HG03103 (cell line): ENCODE measurements around the gene ARID1B.

Experiments
- ATAC-seq: cut with Tn5 transposase; IDR thresholded peaks from one replicate; pipeline ENCODE4 v1.9.1; 2021; ENCODE audit warnings: low read depth; ENCODE audit not compliant: unreplicated experiment

Gene ARID1B

GRCh38 chr6:157089258-157089657 is 312.1 kb downstream of the ARID1B start:
- ATAC-seq: no peak

DNA sequence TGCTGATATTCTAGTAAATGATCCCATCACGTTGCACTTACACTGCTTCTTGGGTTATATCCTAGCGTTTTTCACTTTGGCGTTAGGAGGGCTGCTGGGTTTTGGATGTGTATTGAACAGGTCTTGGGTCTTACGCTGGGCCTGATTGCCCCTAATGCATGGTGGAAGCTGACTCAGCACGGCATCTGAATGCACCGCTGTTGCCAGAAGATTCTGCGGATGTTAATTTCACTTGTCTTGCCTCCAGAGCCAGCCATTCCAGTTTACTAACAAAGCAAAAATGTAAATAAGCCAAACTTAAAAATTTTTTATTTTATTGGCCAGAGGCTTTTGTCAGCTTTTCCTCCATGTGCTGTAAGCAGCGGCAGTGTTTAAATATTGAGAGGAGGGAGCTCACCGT is 312.7 kb downstream of the ARID1B start:
- ATAC-seq: no peak

GRCh38 chr6:157090736-157091135 is 313.6 kb downstream of the ARID1B start:
- ATAC-seq: no peak

GRCh38 chr6:157091243-157091642 is 314.1 kb downstream of the ARID1B start:
- no peak for ATAC-seq

DNA sequence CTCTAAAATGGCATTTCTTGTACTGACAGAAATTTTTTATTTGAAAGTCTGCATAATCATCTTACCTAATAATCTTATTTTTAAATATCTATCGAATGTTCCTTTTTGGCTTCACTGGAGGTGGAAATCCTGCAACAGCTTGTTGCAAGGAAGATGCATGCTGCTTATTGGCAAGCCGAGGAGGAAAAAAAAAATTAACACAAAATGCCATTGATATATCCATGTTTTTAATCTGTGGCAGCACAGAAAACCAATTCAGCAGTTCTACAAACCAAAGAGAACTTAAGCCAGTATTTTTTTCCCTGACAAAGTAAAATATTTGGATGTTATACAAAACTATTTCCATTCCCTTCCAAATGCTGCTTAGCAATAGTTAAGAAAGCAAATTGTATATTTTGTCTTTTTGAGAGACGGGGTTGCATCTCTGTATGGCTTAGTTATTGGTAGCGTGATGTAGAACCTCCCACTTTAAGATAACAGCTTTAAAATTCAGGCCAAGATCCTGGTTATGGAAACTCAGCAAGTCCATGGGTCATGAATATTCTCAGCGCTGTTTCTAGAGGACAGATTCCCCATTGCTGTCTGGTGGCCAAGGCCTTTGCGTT is 314.8 kb downstream of the ARID1B start:
- ATAC-seq: no peak

- ATAC-seq: no peak
Measured at GRCh38 chr6:157092736-157093135, 315.6 kb downstream of the ARID1B start.

DNA sequence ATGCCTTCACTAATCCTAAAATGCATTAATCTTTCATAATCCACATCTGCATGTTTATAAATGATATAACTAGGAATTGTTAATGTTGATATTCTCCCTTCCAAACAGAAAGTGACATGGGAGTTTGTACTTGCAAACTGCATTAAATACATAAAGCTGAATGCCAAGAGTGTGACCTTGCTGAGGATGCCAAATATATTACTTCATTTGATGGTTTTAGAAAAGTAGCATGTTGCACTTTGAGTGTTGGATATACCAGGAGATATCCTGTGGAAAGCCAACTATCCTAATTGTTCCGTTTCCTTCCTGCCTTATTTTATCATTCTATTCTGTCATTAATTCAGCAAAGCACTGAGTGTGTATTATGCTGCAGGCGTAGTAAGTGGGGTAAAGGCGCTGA is 316.4 kb downstream of the ARID1B start:
- no peak for ATAC-seq

- peak; percentile 67 for ATAC-seq
Measured at GRCh38 chr6:157094038-157094437, 316.9 kb downstream of the ARID1B start.

DNA sequence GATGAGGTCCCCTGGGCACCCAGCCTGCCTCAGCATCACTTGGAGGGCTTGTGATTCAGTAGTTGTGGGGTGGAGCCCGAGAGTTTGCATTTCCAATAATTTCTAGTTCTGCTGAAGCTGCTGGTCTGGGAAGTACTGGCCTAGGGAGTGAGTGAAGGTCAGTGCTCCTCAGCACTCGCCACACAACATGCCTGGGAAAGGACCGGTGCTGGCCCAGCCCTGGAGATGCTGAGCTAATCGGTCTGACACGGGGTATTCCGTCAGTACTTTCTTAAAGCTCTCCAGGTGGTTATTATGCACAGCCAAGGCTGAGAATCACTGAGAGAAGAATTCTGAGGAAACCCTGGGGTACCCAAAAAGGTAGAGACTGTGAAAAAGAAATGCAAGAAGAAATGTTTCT is 317.9 kb downstream of the ARID1B start:
- no peak for ATAC-seq

DNA sequence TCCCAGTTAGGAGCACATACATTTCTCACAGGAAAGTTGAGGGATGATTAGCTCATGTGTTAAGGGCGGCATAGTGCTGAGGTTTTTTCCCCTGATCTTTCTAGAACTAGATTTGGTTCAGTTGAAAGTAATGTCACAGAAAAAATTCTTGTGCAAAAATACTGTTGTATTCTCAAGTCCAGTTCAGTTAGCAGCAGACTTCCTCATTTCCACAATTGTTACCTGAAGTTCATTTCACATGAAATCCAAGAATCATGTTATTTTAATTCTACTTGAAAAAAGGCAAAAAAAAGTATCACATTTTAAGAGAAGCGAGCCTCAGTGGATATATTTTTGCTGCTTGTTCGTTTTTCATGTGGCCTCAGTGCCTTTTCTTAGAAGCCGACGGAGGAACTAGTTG is 318.4 kb downstream of the ARID1B start:
- no peak for ATAC-seq

GRCh38 chr6:157096105-157096504 is 318.9 kb downstream of the ARID1B start:
- ATAC-seq: no peak

DNA sequence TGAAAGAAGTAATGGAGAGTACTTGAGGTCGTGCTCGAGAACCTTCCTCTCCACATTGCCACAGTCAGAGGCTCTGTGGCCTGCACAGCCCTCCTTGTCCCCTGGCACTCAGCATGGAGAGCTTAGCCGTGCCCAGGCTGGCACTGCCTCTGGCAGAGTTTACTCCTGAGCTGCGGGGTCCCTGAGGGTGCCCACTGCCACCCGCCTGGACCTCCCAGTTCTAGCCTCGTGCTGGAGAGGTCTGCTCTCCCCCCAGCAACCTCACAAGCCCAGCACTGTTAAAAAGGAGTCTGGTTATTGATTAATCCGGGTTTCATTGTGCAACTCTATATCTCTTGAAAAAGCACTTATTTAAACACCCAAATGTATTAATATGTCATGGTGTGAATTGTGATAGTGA is 319.3 kb downstream of the ARID1B start:
- ATAC-seq: no peak

GRCh38 chr6:157097255-157097955 is 320.2 kb downstream of the ARID1B start:
- ATAC-seq: no peak

GRCh38 chr6:157098999-157099398 is 321.8 kb downstream of the ARID1B start:
- ATAC-seq: no peak

DNA sequence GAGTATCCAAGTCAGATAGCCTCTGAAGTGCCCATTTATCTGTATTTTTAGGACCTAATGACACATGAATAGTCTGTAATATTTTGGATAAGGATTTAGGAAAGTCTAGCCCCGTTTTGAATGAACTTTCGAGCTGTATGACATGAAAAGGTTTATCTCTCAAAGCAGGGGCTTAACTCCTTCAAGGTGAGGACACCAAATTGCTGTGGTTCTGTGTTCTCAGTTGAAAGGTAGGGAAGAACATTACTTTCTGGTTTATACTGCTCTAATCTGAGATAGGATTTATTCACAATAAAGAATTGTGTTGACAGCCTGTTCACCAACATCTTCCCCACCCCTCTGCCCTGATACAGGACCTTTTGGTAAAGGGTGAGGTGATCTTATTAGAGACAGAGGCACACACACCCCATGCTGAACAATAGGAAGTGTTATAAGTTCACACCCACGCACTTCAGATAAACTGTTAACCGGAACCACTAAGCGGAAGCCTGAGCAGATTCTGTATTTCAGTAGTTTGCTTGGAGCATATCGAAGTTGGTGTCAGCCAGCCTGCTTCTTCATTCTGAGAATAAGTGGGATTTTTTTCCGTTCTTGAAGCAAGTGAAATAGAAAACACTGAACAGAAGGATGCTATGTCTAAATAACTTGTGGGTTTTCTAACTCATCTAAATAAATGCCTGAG is 322.9 kb downstream of the ARID1B start:
- peak; percentile 98 for ATAC-seq

- ATAC-seq: no peak
Measured at GRCh38 chr6:157101166-157101565, 324.0 kb downstream of the ARID1B start.

GRCh38 chr6:157104803-157105202 is 327.6 kb downstream of the ARID1B start:
- ATAC-seq: no peak

DNA sequence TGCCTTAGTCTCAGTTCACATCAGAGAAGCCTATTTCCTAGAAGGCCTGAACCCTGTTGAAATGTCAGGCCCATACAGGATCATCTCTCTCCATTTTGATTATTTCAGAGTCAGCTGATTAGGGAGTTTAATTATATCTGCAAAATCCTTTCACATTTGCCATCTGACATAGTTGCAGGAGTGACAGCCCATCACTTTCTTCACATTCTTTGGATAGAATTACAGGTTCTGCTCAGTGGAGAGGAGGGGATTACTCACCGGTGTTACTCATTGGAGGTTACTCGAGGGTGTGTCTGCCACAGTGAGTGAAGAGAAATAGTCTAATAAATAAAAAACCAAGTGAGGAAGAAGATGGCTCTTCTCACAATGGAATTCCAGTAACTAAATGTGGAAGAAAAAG is 329.3 kb downstream of the ARID1B start:
- no peak for ATAC-seq

GRCh38 chr6:157107571-157107914 is 330.4 kb downstream of the ARID1B start:
- ATAC-seq: no peak

DNA sequence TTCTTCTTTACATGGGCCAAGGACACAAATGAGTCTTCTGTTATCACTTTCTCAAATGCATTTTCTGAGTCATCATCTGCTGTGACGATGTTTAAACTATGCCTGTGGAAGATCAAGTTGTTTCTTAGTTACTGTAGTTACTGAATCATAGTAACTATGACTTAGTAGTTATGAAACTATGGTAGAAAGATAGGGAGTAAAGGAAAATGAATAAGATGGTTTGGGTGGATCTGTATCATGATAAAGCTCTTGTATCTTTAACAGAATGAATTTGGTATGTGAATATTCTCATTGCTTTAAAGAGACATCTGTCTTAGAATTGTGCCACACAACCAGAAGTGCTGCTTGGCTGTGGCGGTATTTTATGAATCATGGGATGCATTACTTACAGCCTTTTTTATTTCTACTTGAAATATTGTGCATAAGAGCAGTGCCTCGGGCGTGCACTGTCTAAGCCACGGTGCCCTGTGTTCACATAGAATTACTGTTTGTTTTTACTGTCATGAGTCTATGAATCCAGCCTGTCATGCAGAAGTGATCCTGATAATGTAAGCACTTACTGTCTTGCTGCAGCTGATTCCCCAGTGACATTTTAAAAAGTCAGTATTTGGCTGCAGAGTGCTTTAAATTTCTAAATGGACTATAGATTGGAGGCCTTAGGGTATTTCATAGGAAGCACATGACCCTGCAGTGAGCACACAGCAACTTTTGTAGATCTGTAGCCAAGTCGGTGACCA is 330.9 kb downstream of the ARID1B start:
- no peak for ATAC-seq

DNA sequence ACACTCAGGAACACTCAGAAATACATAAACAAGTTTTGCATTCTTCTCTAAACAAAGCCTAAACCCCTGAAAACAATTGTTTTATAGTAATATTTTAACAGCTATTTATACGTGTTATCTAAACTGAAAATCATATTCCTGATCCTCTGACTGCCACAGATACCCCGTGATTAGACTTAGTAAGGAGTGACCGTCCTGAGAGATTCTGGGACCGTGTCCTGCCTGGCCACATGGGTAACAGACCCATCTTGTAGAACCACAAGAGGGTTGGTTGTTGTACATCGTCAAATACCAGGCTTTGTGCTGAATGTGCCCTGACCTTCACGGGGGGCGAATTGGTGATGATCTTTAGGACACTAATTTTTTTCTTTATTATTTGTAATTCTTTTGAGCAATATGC is 331.7 kb downstream of the ARID1B start:
- no peak for ATAC-seq
